NCI-H1092 (cell line): ENCODE data around the gene TRABD.
"Not testable (repeated sequence)": the region's sequence is repeated elsewhere in the genome, so short reads cannot be mapped to it uniquely, and the experiment has no call there.

Source experiments
- DNase-seq: peaks from one replicate; lab custom pipeline; 2025; lab: John Stamatoyannopoulos, UW

Gene TRABD

DNA sequence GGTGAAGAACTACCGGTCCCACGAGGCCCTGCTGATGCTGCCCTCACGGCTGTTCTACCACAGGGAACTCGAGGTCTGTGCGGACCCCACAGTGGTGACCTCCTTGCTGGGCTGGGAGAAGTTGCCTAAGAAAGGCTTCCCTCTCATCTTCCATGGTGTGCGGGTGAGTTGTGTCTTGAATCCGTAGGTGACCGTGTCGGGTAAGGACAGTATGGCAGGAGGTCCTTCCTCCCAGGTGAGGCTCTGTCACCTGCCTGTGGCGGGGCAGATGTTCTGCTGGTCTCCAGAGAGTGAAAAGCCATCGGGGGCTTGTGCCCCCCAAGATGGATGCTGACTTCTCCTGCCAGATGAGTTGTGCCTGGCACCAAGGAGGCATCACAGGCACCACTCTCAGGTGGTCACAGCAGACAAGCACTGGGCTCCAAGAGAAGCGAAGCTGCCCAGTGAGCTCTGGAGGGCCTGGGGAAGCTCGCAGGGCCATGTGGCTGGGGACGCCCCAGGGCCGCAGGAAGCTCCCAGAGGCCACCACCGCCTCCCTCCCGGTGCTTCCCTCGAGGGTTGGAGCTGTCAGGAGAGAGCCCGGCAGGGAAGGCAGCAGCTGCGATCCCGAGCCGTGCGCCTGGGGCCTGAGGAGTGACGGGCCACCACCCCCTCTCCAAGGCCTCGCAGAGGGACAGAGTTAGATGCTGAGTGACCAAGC is 32.5 kb upstream of the TRABD start:
- DNase-seq: no peak

DNA sequence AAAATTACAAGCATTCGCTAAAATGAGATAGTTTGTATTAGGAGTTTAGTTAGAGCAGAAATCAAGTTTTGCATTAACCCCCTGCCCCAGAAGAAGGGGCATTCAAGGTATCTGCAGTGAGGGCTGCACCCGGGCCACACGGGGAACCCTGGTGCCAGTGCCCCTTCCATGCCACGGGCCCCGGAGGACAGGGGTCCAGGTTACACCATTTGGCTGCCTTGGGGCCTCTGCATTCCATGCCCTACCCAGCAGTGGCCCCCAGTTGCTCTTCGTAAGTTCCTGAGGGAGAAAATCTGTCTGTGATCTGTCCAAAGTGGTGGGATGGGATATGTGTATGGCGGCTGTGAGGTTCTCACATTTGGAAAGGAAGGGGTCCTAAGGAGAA is 32.0 kb upstream of the TRABD start:
- DNase-seq: no peak

DNA sequence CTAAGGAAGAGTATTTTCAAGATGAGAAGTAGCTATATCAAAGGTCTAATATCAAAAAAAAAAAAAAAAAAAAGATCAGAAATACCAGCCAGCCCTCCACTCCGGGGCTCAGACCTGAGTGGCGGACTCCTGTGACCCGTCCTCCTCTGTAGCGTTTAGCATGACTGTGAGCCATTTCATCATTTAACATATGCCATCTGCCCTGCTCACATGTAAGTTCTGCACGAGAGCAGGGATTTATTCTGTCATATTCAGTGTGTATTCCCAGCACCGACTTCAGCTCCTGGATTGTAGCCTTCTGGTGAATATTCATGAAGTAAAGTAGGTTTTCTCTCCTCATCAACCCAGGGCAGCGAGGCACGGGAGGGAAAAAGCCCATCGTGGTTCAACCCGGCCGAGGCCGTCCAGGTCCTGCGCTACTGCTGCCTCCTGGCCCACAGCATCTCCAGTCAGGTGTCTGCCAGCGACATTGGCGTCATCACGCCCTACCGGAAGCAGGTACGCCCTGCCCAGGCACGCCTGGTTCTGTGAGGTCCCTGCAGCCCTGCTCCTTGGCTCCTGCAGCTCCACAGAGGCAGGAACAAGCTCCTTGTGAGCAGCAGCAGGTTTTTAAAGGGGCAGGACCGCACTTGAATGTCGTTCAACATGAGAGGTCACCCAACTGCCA is 27.9 kb upstream of the TRABD start:
- no peak for DNase-seq

DNA sequence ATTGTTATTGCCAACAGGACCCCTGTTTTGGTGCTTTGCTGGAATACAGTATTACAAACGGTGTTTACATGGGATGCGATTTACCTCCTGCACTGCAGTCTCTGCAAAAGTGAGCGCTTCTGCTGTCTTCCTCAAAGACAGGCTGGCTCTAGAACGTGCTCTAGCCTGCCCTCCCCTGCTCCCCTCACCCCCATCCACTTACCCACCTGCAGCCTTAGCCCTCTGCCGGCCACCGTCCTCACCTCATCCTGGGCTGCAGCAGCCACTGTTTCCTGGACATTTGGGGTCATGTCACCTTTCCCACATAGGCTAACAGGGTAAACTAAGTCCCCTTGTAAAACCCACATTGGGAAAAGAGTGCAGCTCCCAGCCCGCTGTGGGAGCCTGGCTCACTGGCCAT is 24.8 kb upstream of the TRABD start:
- no peak for DNase-seq

DNA sequence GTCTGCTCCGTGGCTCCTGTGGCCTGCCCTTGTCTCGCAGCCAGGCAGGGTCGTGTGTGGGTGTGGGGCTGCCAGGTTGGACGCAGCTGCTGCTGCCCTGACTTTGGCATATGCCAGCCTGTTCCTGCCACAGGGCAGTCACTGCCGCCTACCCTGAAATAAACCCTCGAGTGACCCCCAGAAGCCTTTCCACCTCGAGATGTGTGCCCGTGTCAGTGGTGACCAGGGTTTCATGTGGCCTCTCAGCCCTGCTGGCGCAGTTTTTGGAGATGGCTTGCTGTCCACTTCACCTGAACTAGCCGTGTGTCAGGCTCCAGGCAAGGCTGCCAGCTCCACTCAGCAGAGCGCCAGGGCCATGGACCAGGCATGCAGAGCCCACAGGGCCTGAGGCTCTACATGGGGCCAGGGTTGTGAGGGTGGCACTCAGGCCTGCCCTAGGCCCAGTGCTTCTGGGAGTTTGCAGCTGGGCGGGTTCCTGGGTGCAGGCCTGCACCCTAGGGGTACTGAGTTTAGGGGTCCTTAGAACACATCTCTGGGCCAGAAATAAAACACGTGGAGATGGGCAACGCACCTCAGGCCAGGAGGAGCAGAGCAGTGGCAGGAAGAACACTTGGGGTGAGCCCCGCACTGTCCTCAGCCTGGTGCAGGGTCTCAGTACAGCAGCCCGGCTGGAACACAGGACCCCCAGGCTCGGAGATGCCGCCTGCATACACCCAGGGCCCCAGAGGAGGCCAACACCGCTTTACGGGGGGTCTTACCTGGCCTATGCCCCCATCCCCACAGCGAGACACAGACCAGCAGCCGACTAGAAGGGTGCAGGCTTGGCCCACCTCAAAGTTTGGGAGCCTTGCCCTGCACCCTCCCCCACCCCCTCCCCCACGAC is 24.0 kb upstream of the TRABD start:
- no peak for DNase-seq

DNA sequence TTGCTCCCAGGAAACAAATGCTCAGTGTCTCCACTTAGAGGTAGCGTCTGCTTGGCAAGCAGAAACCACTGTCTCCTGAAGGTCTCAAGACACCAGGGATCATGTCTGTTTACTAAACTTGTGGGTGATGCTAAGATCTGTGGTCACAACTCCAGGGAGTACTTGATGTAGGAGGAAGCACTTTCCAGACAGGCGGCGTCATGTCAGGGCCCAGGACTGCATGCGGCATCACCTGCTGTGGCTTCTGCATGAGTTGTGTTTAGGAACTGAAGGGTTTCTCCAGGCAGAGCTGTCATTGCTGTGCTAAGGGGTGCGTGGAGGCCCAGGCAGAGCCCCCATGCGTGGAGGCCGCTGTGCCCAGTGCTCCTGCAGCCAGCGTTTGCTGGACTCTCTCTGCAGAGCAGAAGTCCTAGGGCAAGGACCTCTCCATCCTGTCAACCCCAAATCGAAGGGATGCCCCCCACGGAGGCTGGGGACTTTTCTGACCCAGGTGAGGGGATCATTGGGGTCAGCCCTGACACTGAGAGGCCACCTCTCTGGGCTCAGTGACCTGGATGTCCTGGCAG is 23.2 kb upstream of the TRABD start:
- DNase-seq: no peak

DNA sequence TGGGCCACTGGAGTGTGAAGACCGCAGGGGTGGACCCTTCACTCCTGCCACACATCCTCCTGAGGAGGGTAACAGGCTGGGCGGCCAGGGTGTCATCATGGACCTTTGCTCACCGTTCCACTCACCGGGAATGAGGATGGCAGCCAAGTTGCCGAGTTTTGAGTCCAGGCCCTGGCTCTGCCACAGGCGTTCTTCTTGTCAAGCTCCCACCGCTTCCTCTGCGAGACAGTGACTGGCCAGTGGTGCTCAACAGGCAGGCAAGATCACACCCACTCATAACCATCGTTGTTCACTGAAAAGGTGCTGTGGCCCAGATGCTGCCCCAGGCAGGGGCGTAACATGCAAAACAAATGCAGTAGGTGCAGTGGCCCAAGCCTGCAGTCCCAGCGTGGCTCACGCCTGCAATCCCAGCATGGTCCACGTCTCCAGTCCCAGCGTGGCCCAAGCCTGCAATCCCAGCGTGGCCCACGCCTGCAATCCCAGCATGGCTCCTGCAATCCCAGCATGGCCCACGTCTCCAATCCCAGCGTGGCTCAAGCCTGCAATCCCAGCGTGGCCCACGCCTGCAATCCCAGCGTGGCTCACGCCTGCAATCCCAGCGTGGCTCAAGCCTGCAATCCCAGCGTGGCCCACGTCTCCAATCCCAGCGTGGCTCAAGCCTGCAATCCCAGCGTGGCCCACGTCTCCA is 20.1 kb upstream of the TRABD start:
- DNase-seq: no peak

DNA sequence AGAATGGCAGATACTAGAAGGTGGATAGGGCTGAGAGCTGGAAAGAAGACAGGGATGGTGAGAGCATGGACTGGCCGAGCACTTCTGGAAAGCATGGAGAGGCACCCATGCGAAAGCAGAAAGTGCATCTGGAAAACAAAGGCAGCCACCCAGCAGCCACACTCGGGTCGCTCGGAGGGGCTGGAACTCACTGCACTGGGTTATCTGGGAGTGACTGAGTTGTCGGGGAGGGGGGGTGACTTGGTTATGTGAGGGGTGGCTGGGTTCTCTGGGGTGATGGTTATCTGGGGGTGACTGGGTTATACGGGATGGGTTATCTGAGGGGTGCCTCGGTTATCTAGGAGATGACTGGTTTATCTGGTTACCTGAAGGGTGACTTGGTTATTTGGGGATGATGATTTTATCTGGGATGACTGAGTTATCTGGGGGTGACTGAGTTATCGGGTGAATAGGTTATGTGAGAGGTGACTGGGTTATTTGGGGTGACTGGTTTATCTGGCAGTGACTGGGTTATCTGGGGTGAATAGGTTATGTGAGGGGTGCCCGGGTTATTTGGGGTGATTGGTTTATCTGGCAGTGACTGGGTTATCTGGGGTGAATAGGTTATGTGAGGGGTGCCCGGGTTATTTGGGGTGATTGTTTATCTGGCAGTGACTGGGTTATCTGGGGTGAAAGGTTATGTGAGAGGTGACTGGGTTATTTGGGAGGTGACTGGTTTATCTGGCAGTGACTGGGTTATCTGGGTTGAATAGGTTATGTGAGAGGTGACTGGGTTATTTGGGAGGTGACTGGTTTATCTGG is 17.8 kb upstream of the TRABD start:
- DNase-seq: no peak

DNA sequence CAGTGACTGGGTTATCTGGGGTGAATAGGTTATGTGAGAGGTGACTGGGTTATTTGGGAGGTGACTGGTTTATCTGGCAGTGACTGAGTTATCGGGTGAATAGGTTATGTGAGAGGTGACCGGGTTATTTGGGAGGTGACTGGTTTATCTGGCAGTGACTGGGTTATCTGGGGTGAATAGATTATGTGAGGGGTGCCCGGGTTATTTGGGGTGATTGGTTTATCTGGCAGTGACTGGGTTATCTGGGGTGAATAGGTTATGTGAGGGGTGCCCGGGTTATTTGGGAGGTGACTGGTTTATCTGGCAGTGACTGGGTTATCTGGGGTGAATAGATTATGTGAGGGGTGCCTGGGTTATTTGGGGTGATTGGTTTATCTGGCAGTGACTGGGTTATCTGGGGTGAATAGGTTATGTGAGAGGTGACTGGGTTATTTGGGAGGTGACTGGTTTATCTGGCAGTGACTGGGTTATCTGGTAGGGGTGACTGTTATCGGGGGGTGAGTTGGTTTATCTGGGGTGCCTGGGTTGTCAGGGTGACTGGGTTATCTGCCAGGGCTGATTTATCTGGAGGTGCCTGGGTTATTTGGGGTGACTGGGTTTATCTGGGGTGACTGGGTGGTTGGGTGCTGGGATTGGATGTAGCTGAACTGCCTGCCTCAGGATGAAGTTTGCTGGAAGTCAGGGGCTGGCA is 17.1 kb upstream of the TRABD start:
- not testable (repeated sequence) for DNase-seq

DNA sequence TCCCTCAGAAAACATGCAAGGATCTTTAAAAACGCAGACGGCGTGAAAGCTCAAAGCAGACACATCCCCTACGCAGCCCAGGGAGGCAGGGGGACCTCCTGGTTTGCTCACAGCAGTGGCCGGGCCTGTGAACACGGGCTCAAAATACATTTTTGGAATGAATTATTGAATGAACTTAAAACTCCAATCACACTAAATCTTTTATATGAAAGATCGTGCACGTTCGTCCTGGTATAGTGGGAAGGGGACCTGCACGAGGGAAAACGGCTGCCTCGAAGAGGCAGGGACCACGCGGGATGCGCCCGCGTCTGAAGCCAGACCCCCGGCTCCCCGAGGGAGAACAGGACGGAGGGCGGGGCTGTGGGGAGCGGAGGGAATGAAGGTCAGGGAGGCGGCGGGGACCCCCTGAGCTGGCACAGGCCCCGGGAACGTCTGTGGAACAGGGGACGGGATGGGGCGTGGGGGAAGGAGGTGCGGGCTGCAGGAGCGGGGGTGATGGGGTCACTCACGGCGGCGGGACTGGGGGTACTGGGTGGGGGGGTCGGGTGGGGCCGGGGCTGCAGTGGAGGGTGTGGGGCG is 16.4 kb upstream of the TRABD start:
- DNase-seq: no peak

DNA sequence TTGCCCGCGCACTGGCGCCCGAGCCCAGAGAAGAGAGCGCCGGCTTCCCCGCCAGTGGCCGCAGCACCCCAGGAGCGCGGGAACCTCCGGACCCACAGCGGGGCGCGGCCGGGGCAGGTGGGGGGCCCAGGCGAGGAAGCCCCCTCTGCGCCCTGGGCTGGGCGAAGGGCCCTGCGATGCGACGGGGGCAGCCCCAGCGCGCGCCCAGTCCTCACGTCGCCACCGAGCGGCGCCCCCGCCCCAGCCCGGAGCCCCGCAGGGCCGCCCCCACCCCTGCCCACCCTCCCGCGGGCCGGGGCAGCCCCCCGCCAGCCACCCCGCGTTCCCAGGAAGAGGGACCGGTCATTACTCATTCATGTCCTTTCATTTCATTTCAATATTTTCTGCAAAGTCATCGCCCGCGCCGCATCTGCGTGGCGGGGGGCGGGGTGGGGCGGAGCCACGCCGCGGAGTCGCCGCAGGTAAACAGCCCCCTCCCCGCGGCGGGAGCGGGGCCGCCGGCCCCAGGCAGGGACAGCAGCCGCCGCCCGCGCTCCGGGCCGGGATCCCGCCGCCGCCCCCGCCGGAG is 15.9 kb upstream of the TRABD start:
- DNase-seq: no peak

DNA sequence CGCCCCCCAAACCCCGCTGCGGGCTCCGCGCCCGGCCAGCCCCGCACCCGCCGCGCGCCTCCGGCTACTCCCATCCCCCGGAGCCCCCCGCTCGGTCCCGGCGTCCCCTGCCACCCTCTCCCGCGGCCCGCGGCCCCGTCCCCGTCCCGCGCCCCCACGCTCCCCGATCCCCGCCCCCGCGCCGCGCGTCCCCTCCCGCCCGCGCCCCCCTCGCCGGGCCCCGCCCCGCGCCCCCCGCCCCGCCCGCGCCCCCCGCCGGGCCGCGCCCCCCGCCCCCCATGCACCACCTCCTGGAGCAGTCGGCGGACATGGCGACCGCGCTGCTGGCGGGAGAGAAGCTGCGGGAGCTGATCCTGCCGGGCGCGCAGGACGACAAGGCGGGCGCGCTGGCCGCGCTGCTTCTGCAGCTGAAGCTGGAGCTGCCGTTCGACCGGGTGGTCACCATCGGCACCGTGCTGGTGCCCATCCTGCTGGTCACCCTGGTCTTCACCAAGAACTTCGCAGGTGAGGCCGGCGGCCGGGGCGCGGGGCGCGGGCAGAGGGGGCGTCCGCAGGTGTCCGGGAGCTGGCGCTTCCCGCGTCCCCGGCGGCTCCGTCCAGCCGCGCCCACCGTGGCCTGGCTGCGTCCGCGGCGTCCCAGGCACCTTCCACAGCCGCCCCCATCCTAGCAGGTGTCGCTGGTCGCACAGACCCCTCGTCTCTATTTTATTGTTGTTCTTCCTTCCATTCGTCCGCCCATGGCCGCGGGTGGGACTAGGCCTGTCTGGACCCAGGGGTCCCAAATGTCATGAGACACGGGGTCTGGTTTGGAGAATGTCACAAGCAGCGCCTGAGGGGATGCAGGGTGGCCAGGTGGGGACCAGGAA is 15.0 kb upstream of the TRABD start, which contains the start of gene PANX2:
TSS of gene PANX2 (plus strand) at position 279 of the 866 bp plus-strand sequence. CDS start at position 279, 0 bp downstream.
- no peak for DNase-seq

DNA sequence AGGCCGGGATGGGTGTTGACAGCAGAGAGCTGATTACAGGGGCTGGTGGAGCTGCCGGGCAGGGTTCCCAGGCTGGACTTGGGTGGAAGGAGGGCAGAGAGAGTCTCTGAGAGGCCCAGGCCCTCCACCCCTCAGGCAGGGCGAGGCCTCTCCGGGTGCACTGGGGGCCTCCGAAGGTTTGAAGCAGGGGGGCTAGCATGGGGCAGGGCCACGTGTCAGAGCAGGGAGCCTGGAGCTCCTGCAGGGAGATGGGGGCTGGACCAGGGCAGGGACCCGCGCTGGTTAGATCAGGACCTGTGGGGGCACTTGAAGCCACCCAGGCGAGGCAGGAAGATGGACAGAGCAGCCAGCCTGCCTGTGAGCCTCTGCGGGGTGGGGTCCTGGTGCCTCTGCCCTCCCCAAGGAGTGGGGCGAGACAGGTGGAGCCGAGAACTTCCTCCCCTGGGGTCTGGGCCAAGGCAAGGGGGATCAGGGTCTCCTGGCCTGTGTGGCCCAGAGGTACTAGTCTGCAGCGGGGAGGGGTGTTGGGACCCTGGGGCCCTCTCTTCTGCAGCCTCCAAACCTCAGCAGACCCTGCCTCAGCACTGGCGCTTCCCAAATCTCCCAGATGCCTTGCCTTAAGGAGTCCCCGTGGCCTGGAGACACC is 14.3 kb upstream of the TRABD start:
- DNase-seq: no peak

DNA sequence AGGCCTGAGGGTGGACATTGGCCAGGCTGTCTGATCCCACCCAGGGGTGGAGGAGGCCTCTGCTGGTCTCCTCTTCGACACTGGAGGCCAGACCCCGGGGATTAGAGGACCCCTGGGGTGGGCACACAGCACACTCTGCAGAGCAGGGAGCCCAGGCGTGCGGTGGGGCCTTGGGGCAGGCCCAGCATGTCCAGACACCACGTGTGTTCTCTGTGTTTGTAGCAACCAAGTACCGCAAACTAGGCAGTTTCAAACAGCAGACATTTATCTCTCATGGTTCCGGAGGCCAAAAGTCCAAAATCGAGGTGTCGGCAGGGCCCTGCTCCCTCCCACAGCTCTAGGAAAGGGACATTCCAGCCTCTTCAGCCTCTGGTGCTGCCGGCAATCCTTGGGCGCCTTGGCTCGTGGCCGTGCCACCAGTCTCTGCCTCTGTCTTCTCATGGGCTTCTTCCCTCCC is 13.7 kb upstream of the TRABD start:
- no peak for DNase-seq

DNA sequence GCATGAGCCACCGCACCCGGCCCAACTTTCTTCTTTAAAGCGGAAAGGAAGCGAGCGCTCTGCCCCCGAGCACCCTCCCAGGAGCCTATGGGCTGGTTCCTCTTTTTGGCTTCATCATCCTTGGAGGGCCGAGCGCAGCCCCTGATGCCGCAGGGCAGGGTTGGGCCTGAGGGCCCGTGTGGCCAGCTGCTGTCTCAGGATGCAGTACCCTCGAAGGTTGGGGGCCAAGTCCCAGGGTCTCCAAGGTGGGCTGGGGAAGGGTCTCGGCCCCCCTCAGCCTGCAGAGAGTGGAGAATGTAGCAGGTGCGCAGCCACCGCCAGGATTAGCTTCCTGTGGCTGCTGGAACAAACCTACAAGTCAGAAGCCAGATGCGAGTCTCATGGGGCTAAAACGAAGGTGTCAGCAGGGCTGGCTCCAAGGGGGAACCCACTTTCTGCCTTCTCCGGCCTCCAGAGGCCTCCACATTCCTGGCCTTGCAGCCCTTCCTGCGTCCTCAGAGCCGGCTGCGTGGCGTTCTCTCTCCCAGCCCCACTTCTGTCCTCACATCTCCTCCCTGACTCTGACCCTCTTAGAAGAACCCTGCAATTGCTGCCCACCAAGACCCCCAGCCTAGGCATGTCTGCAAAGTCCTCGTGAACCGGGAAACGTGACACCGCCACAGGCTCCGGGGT is 12.3 kb upstream of the TRABD start:
- DNase-seq: no peak

DNA sequence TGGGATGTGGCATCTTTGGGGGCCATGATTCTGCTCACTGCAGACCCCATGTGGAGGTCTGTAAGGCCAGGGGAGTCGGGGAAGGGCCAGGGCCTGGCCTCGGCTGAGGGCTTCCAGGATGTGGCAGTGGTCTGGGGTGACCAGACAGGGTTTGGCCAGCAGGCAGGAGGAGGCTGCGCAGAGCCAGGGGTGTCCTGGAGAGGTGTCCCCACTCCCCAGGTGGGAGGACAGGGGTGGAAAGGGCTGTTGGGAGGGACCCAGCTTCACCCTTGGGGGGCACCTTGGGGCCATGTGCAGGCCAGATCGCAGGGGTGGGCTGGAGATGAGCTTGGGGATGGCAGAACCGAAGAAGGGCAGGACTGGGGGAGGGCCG is 11.7 kb upstream of the TRABD start:
- DNase-seq: no peak

DNA sequence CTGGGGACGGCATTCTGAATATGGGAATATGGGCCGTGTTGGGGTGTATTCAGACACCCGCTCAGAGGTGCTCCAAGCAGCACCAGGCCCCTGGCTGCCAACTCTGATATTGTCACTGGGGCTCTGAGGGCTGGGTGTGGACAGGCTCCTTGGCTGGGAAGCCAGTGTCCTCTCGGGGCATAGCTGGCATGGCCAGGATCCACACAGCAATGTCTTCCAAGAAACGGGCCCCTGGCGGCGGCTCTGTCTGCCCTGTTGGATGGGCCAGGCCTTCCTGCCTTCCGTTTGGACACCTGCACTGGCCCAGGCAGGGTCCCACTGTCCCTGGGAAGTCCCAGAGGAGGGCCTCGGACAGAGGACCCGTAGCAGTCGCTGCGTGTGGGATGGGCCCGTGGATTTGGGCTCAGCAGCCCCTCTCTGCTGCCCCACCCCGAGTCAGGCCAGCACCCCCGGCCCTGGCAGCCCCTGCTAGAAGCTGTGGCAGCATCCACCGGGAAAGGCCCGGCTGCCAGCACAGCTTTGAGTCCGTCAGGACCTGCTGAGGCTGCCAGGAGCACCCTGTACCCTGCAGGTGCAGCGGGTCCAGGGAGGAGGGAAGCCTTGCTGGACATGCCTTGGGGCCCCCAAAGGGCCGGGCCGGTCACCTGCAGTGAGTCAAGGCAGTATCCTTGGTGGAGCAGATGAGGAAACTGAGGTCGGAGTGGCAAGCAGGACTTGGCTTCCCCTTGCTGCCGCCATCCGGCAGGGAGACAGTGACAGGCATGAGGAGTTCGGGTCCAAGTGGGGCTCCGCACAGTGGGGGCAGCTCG is 11.1 kb upstream of the TRABD start:
- DNase-seq: no peak
